GM21723 (cell line): ENCODE results near the gene YIPF3.
"Not testable (repeated sequence)": the region's sequence is repeated elsewhere in the genome, so short reads cannot be mapped to it uniquely, and the experiment has no call there.

ENCODE experiments used
- ATAC-seq: cut with Tn5 transposase; IDR thresholded peaks from one replicate; pipeline ENCODE4 v1.9.1; 2021; ENCODE audit warnings: mild to moderate bottlenecking, moderate library complexity; ENCODE audit not compliant: unreplicated experiment

YIPF3 gene

DNA sequence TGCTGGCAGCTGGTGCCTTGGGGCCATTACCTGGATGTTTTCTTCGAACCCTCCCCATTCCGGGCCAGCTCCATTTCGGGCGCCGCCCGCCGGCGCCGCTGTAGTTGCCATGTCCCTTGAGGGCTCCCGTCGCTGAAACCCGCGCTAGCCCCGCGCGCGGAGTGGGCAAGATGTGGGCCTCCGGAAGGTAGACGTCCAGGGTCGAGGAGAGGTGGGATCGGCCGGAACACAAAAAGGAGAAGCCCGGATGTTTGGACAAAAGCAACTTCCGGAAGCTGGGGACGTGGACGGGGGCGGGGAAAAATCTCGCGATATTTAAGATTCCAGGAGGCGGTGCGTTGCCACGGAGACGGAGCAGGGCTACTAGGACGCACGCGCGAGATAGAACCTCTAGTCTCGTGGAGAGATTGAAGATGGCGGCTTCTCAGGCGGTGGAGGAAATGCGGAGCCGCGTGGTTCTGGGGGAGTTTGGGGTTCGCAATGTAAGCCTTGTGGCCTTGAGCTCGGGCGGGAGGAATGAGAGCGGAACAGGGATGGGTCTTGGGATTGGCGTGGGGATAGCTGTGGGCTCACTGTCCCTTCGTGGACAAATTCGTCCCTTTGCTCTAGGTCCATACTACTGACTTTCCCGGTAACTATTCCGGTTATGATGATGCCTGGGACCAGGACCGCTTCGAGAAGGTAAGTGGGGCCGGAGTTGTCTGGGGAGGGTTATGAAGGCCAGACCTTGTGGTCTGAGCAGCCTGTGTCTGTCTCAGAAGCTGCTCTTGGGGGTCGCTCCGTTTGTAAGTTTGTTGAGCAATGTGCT is at the start of gene YIPF3, which contains the start of gene POLR1C:
TSS of gene YIPF3 (minus strand) at position 230 of the 808 bp plus-strand sequence. CDS start at position 111, 119 bp downstream.
TSS of gene POLR1C (plus strand) at position 393 of the 808 bp plus-strand sequence. CDS start at position 414, 21 bp downstream.
- peak; percentile 88 for ATAC-seq

GRCh38 chr6:43559328-43559727 is 42.6 kb upstream of the YIPF3 start:
- ATAC-seq, result no peak

- not testable (repeated sequence) for ATAC-seq
Measured at GRCh38 chr6:43557620-43558019, 40.9 kb upstream of the YIPF3 start.

- ATAC-seq, result no peak
Measured at GRCh38 chr6:43547222-43547621, 30.5 kb upstream of the YIPF3 start.

- no peak for ATAC-seq
Measured at GRCh38 chr6:43544461-43544860, 27.7 kb upstream of the YIPF3 start.

GRCh38 chr6:43541774-43542471 is 25.2 kb upstream of the YIPF3 start:
- ATAC-seq, result no peak

DNA sequence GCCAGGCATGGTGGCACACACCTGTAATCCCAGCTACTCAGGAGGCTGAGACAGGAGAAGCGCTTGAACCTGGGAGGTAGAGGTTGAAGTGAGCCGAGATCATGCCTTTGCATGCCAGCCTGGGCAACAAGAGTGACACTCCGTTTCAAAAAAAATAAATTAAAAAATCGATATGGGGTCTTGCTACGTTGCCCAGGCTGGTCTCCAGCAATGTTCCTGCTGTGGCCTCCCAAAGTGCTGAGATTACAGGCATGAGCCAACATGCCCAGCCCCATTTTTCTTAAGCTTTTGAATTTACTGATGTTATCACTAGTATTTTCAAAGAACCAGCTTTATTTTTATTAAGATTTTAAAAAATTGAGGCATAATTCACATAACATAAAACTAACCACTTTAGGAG is 23.8 kb upstream of the YIPF3 start:
- no peak for ATAC-seq

DNA sequence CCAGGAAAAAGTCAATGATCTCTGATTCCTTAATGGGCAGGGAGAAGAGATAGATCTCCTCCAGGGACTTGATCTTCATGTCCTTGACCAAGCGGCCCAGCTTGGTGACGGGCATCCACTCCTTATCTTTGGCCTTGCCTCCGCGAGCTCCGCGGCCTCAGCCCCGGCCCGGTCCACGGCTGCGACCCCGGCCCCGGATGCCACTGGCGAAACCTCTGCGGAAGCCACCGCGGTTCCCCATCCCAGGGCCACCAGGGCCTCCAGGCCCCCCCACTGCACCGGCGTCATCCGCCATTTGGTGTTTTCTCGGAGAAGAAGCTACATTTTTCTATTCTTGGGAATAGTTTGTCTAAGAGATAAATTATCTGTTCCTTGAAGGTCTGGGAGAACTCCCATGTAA is 22.7 kb upstream of the YIPF3 start:
- ATAC-seq, result not testable (repeated sequence)

- not testable (repeated sequence) for ATAC-seq
Measured at GRCh38 chr6:43538986-43539385, 22.3 kb upstream of the YIPF3 start.

DNA sequence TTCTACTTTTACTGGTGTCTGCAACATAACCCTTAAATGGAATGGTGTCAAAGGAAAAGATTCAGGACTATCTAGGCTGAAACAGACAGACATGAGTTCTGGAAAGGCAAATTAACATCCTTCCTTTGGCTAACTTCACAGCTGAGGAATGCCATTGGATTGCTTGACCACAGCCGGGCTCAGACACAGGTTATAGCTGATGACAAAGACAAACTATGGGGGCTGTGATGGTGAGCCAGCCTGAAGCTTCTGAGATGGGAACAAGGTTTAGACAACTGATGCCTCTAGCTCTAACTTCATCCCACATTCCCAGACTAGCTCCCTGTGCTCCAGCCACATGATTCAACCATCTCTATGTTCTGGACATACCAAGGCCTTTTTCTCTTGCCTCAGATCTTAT is 15.5 kb upstream of the YIPF3 start:
- ATAC-seq, result no peak

- ATAC-seq, result no peak
Measured at GRCh38 chr6:43524483-43524961, 7.8 kb upstream of the YIPF3 start.

- ATAC-seq, result no peak
Measured at GRCh38 chr6:43523284-43523683, 6.6 kb upstream of the YIPF3 start.

DNA sequence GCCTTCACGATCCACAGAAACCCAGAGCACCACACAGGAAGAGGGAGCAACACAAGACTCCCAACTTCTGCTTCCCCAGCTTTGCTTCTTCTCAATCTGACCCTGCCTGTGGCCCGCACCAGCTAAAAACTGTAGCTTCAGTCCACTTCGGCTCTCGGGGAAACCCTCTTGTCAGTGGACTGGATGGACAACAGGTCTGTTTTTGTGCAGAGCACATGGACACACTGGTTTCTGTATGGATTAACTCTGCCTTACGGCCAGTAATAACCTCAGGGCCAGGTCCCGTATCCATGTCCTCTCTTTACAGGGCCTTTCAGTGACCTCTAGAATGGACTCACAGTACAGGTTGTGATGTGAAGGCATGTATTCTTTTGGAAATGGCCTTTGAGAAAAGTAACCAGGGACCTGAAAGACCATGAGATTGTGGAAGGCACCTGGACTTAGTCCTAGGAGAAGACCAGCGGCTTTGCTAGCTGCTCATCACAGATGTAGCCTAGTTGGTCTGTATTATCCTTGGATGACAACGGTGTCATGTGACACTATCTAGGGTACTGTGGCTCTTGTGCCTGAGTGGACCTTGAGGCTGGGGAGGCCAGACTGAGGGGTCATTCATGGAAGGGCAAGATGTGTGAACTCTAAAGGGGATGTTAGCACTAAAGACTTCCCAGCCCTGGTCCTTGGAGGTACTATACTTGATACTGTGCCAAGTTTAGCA is 6.0 kb upstream of the YIPF3 start:
- ATAC-seq, result no peak

DNA sequence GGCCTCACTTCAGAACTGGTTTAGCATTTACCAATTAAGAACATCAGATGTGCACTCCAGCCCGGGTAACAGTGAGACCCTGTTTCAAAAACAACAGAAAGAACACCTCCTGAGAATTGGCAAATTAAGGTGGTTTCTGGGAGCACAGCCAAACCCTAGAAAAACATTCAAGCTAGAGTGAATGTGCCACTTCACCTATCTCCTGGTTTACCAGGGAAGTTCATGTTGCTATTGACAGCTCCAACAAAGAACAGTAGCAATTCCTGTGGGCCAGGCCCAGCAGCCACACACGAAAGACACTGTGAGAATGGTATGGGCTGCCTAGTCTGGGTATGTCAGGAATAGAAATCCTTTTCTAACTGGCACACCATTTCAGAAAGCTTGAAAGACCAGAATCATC is 5.1 kb upstream of the YIPF3 start:
- no peak for ATAC-seq

- ATAC-seq, result no peak
Measured at GRCh38 chr6:43520097-43520496, 3.4 kb upstream of the YIPF3 start.

DNA sequence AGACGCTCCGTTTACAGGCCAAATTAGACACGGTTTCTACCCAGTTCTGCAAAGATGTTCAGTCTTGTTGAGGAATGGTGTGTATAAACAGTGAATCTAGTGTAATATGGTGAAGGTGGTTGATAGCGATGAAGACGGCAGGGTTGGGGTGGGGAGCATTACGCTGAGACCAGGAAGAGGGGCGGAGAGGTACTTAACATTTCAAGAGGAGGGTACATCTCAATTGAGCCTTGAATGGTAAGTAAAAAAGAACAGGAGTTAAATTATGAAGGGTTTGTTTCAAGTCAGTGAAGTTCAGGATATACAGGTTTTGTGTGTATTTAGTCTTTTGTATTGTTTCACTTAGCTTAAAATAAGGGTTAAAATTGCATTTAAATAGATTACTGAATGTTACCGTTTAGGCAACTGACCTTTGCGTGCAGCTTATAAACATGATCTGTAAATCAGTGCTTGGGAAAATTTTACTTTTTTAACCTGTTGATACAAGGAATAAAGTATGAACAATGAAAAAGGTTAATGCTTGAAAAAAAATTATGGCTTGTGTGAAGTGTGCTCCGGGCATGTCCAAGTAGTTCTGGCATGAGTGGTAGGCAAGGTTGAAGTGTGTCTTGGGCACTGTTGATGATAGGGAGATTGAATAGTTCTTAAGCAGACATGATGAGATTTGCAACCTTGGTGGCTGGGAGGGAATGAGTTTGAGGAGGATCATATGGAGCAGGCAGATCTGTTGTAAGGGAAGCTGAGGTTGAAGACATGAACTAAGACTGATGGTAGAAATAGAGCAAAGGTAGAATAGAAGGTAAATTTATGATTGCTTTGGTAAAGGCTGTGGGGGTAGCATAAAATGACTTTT is 1.0 kb upstream of the YIPF3 start:
- no peak for ATAC-seq

- ATAC-seq, result no peak
Measured at GRCh38 chr6:43516367-43516696, 394 bp downstream of the YIPF3 start.

DNA sequence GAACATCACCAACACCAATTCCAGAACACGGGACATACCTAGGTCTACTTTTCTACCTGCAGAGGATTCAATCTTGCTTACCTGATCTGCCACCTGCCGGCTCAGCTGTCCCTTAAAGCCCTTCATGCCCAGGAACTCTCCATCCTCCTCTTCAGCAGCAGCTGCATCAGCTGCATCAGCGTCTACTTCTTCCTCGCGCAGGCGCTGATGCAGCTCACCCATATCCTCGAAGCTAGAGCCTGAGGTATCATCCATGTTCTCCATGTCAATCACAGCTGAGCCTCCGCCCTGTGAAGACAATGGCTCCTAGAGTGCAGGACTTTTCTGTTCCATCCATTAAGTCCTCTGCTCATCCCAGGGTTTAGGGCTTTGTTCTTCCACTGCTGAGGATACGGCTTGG is 918 bp downstream of the YIPF3 start:
- ATAC-seq, result no peak

- ATAC-seq, result no peak
Measured at GRCh38 chr6:43511824-43512415, 4.8 kb downstream of the YIPF3 start.

- no peak for ATAC-seq
Measured at GRCh38 chr6:43510827-43511163, 5.9 kb downstream of the YIPF3 start.
